Adipose tissue (tissue), 3 donors: ENCODE data around the gene NOSTRIN. TPM values are rescaled to one million over a fixed set of nuclear protein-coding genes. Genes with fewer than 3 reads are reported as not detected.
"Not testable (repeated sequence)": the region's sequence is repeated elsewhere in the genome, so short reads cannot be mapped to it uniquely, and the experiment has no call there.

Source experiments
- H3K27ac ChIP-seq: one replicate; pipeline ENCODE4 v1.5.1; 2013; ENCODE audit warnings: low read depth, low read length
- WGBS, 3 donors: extraction: QIAGEN DNeasy Blood & Tissue Kit; methylation state at CpG; one replicate each; pipeline ENCODE4 v1.1.7; 2013; 5-methylcytosine and 5-hydroxymethylcytosine counted together
- polyA plus RNA-seq, 3 donors: library from polyadenylated mRNA; stranded (reverse); fragments of 200-250 nt; gene quantifications; one replicate each; pipeline ENCODE4 v1.2.3, GENCODE V29; 2013
- donor health status: healthy with polysubstance abuse.
- donor health status: Bipolar disorder and iron deficiency.
- donor health status: healthy.

The NOSTRIN gene
- polyA plus RNA-seq, 3 donors = 15.0 to 54.1 (median 21.0) TPM

GRCh38 chr2:168787098-168787781 is 15.2 kb upstream of the NOSTRIN start:
- WGBS, 3 donors = 87 to 88% (median 87%) methylated on average over 3 of the region's 3 CpGs
- no peak overlapping the region for H3K27ac ChIP-seq

- WGBS, 3 donors = 16 to 96% (median 75%) methylated on average over 1 of the region's 1 CpG
- no peak overlapping the region for H3K27ac ChIP-seq
Observed at GRCh38 chr2:168787782-168788376, 14.6 kb upstream of the NOSTRIN start.

- 64 to 68% (median 67%) methylated on average over 7 of the region's 7 CpGs for WGBS, 3 donors
- H3K27ac ChIP-seq = no peak overlapping the region
Observed at GRCh38 chr2:168789776-168790175, 12.7 kb upstream of the NOSTRIN start.

- H3K27ac ChIP-seq = no peak overlapping the region
- 82 to 86% (median 82%) methylated on average over 5 of the region's 5 CpGs for WGBS, 3 donors
Observed at GRCh38 chr2:168790226-168790902, 12.1 kb upstream of the NOSTRIN start.

- WGBS, 3 donors = 76 to 96% (median 78%) methylated on average over 1 to 2 of the region's 2 CpGs
- H3K27ac ChIP-seq = not testable (repeated sequence)
Observed at GRCh38 chr2:168791140-168791539, 11.3 kb upstream of the NOSTRIN start.

- no peak overlapping the region for H3K27ac ChIP-seq
- 26 to 72% (median 34%) methylated on average over 2 of the region's 2 CpGs for WGBS, 3 donors
Observed at GRCh38 chr2:168793596-168793995, 8.8 kb upstream of the NOSTRIN start.

GRCh38 chr2:168794968-168795367 is 7.5 kb upstream of the NOSTRIN start:
- no peak overlapping the region for H3K27ac ChIP-seq
- WGBS, 3 donors = 65 to 75% (median 74%) methylated on average over 1 of the region's 1 CpG

GRCh38 chr2:168796090-168796577 is 6.3 kb upstream of the NOSTRIN start:
- H3K27ac ChIP-seq = no peak overlapping the region
- 69 to 82% (median 76%) methylated on average over 9 of the region's 9 CpGs for WGBS, 3 donors

GRCh38 chr2:168796583-168797285 is 5.7 kb upstream of the NOSTRIN start:
- no peak overlapping the region for H3K27ac ChIP-seq
- 51 to 73% (median 59%) methylated on average over 8 of the region's 8 CpGs for WGBS, 3 donors

GRCh38 chr2:168797286-168797655 is 5.2 kb upstream of the NOSTRIN start:
- H3K27ac ChIP-seq = no peak overlapping the region

GRCh38 chr2:168798076-168798887 is 4.2 kb upstream of the NOSTRIN start:
- H3K27ac ChIP-seq = no peak overlapping the region
- 69 to 80% (median 75%) methylated on average over 13 of the region's 13 CpGs for WGBS, 3 donors

GRCh38 chr2:168798888-168799410 is 3.5 kb upstream of the NOSTRIN start:
- H3K27ac ChIP-seq = no peak overlapping the region
- 74 to 95% (median 79%) methylated on average over 1 of the region's 1 CpG for WGBS, 3 donors

- WGBS, 3 donors = 48 to 49% (median 48%) methylated on average over 2 of the region's 2 CpGs
- H3K27ac ChIP-seq = no peak overlapping the region
Observed at GRCh38 chr2:168801471-168801870, 966 bp upstream of the NOSTRIN start.

GRCh38 chr2:168802859-168803725 is 655 bp downstream of the NOSTRIN start:
- no peak overlapping the region for H3K27ac ChIP-seq

GRCh38 chr2:168804214-168804613 is 1.8 kb downstream of the NOSTRIN start:
- H3K27ac ChIP-seq = no peak overlapping the region
- WGBS, 3 donors = 47 to 71% (median 66%) methylated on average over 3 of the region's 3 CpGs

More at GRCh38 chr2:168802859-168803725, 655 bp downstream of the NOSTRIN start:
- 15 to 68% (median 57%) methylated on average over 5 of the region's 5 CpGs for WGBS, 3 donors

- 83 to 96% (median 90%) methylated on average over 7 of the region's 7 CpGs for WGBS, 3 donors
- H3K27ac ChIP-seq = no peak overlapping the region
Observed at GRCh38 chr2:168805615-168806014, 3.2 kb downstream of the NOSTRIN start.

GRCh38 chr2:168809537-168809936 is 7.1 kb downstream of the NOSTRIN start:
- H3K27ac ChIP-seq = no peak overlapping the region
